NOMO-1 treated with dmso at 0.1 percent for 144 hours (cell line): Measurements from ENCODE around the gene STARD3.
"Not testable (repeated sequence)": the region's sequence is repeated elsewhere in the genome, so short reads cannot be mapped to it uniquely, and the experiment has no call there.

Experiments used
- DNase-seq: peaks from one replicate; lab custom pipeline; 2025; ENCODE audit not compliant: unreplicated experiment; lab: John Stamatoyannopoulos, UW

STARD3 gene

GRCh38 chr17:39706921-39707337, 70.0 kb downstream of the STARD3 start:
- DNase-seq, result no peak

- no peak for DNase-seq
Observed at GRCh38 chr17:39709319-39709997, 72.5 kb downstream of the STARD3 start.

GRCh38 chr17:39709998-39710964, 73.3 kb downstream of the STARD3 start:
- DNase-seq, result no peak

- DNase-seq, result not testable (repeated sequence)
Observed at GRCh38 chr17:39711071-39711470, 74.1 kb downstream of the STARD3 start.

GRCh38 chr17:39711851-39712250, 74.9 kb downstream of the STARD3 start:
- no peak for DNase-seq
